Measurements from ENCODE around the gene PLSCR4. TPM values are rescaled to one million over a fixed set of nuclear protein-coding genes. Genes with fewer than 3 reads are reported as not detected.

The PLSCR4 gene
- polyA plus RNA-seq, 1 of the 3 experiments (the other 2 are of a cell fraction): 0.05 TPM

- Histone ChIP-seq H3K9ac (no peak overlapping the region), H3K27ac (ENCODE audit: low read depth in 2 of 2, low read length in 1 of 2) (no peak overlapping the region), H2AFZ (ENCODE audit: low read depth) (no peak overlapping the region), H3K4me1 (ENCODE audit: control insufficient read depth in 1 of 2, insufficient read depth in 2 of 2, low read depth in 1 of 2, low read length in 1 of 2) (no peaks in the 10 kb centered on the region), H3K79me2 (ENCODE audit: insufficient read depth) (no peaks in the 10 kb centered on the region), H4K20me1 (ENCODE audit: insufficient read depth) (no peaks in the 10 kb centered on the region), H3K9me2 (no peaks in the 10 kb centered on the region), H3K4me3 (ENCODE audit: low read depth in 2 of 2, low read length in 1 of 2) (no peak overlapping the region), H3K9me3 (no peaks in the 10 kb centered on the region), H3K36me3 (replicated peaks in 1 of 2; ENCODE audit: control insufficient read depth in 1 of 2, insufficient read depth in 2 of 2, low read length in 1 of 2) (no peaks in the 10 kb centered on the region), H3F3A (replicated peaks; ENCODE audit: insufficient read depth) (no peaks in the 10 kb centered on the region), H3K27me3 (ENCODE audit: insufficient read depth) (no peaks in the 10 kb centered on the region), H3K4me2 (no peak overlapping the region)
- CTCF ChIA-PET: no interaction called here
- no peak for DNase-seq
- POLR2A ChIA-PET: no interaction called here
- no peak for TF ChIP-seq ELF1 (IDR thresholded peaks at IDR 0.05)
- TF ChIP-seq MEF2A (IDR thresholded peaks at IDR 0.05; ENCODE audit: borderline replicate concordance, low read depth): no peak
- TF ChIP-seq CHD2 (IDR thresholded peaks at IDR 0.05; ENCODE audit: low read length, partially characterized antibody): no peak
- TF ChIP-seq SMC3 (IDR thresholded peaks at IDR 0.05; ENCODE audit: low read depth, low read length): no peak
- TF ChIP-seq YY1 (IDR thresholded peaks at IDR 0.05; ENCODE audit: low read depth): no peak
- no peak for TF ChIP-seq FOSL2 (IDR thresholded peaks at IDR 0.05; ENCODE audit: borderline replicate concordance, low read depth)
- no peak for TF ChIP-seq USF1 (IDR thresholded peaks at IDR 0.05; ENCODE audit: borderline replicate concordance, low read depth)
- TF ChIP-seq SIN3A (IDR thresholded peaks at IDR 0.05; ENCODE audit: borderline replicate concordance, low read depth, low read length): no peak
- no peak for TF ChIP-seq GATA2 (CRISPR knock-in tag; IDR thresholded peaks at IDR 0.05)
- TF ChIP-seq TEAD4 (IDR thresholded peaks at IDR 0.05; ENCODE audit: borderline replicate concordance, insufficient read depth): no peak
- no peak for TF ChIP-seq CTCF (IDR thresholded peaks at IDR 0.05)
- no peak for TF ChIP-seq GABPA (IDR thresholded peaks at IDR 0.05; ENCODE audit: low read depth)
- TF ChIP-seq EZH2phosphoT487 (IDR thresholded peaks at IDR 0.05; ENCODE audit: borderline replicate concordance, low read depth): no peak
- WGBS (ENCODE audit: low lambda C conversion rate): 16% methylated on average over 1 of the region's 1 CpG
Measured at GRCh38 chr3:146243559-146243958, 7.3 kb downstream of the PLSCR4 start.

- TF ChIP-seq JUND (IDR thresholded peaks at IDR 0.05) (no peak), REST (IDR thresholded peaks at IDR 0.05; ENCODE audit: low read depth, low read length) (no peak), GABPA (IDR thresholded peaks at IDR 0.05; ENCODE audit: low read depth) (no peak), USF2 (IDR thresholded peaks at IDR 0.05; ENCODE audit: borderline replicate concordance, low read depth, low read length) (no peak), POLR2AphosphoS5 (IDR thresholded peaks at IDR 0.05; ENCODE audit: low read depth, low read length) (no peak), RFX5 (IDR thresholded peaks at IDR 0.05; ENCODE audit: low read length) (no peak)
- H4K20me1 ChIP-seq (ENCODE audit: insufficient read depth): no peaks in the 10 kb centered on the region
- 0 out of 2 replicates have a peak, but pooled peaks cover 3% of the 10 kb centered on the region for H3K9me2 ChIP-seq
- H3F3A ChIP-seq (replicated peaks; ENCODE audit: insufficient read depth): no peaks in the 10 kb centered on the region
- no peak overlapping the region for H2AFZ ChIP-seq (ENCODE audit: low read depth)
- ChIA-PET POLR2A (no interaction called here), CTCF (no interaction called here)
- H3K27ac ChIP-seq (ENCODE audit: low read depth in 2 of 2, low read length in 1 of 2): no peak overlapping the region
- H3K9ac ChIP-seq: no peak overlapping the region
- DNase-seq: no peak
- WGBS (ENCODE audit: low lambda C conversion rate): 19% methylated on average over 9 of the region's 9 CpGs
- H3K27me3 ChIP-seq (ENCODE audit: insufficient read depth): no peaks in the 10 kb centered on the region
- no peak overlapping the region for H3K4me3 ChIP-seq (ENCODE audit: low read depth in 2 of 2, low read length in 1 of 2)
- H3K9me3 ChIP-seq: peaks cover 8% of the 10 kb centered on the region; the same call in 1 of the 2 replicates
- no peaks in the 10 kb centered on the region for H3K4me1 ChIP-seq (ENCODE audit: control insufficient read depth in 1 of 2, insufficient read depth in 2 of 2, low read depth in 1 of 2, low read length in 1 of 2)
- no peaks in the 10 kb centered on the region for H3K36me3 ChIP-seq (replicated peaks in 1 of 2; ENCODE audit: control insufficient read depth in 1 of 2, insufficient read depth in 2 of 2, low read length in 1 of 2)
- H3K79me2 ChIP-seq (ENCODE audit: insufficient read depth): no peaks in the 10 kb centered on the region
- H3K4me2 ChIP-seq: no peak overlapping the region
Measured at GRCh38 chr3:146241523-146242240, 9.2 kb downstream of the PLSCR4 start.
